Tibial artery (tissue), 4 donors: ENCODE results near the gene SMYD4.
A peak's percentile ranks its signal among the peaks of the same experiment; 100 is the strongest.

Source experiments
- DNase-seq, 2 donors: peaks; one replicate each; pipeline ENCODE4 v3.0.0-alpha.2; 2019
- H3K27ac ChIP-seq, 2 donors: fragments of 200-600 bp; sonication (generic) in 1 of 2; 1 replicate in 1 of 2; 2 replicates in 1 of 2; pipeline ENCODE4 v1.5.1; 2018 to 2019; ENCODE audit warnings: mild to moderate bottlenecking in 1 of 2
- H3K27me3 ChIP-seq, 2 donors: fragments of 200-600 bp; sonication (generic) in 1 of 2; one replicate each; pipeline versions ENCODE4 v1.5.1 to v1.6.0; 2016 to 2019
- H3K36me3 ChIP-seq, 3 donors: fragments of 200-600 bp; sonication (generic) in 2 of 3; one replicate each; pipeline ENCODE4 v1.5.1; 2016 to 2019; ENCODE audit warnings: mild to moderate bottlenecking in 2 of 3
- H3K4me1 ChIP-seq, 4 donors: fragments of 200-600 bp; sonication (generic) in 2 of 4; 1 replicate in 3 of 4; 2 replicates in 1 of 4; pipeline ENCODE4 v1.5.1; 2016 to 2019
- H3K4me3 ChIP-seq, 2 donors: fragments of 200-600 bp; sonication (generic) in 1 of 2; 1 replicate in 1 of 2; 2 replicates in 1 of 2; pipeline ENCODE4 v1.5.1; 2018 to 2019; ENCODE audit warnings: mild to moderate bottlenecking in 2 of 2
- H3K9me3 ChIP-seq, 3 donors: fragments of 200-600 bp; sonication (generic) in 1 of 3; one replicate each; pipeline ENCODE4 v1.5.1; 2016 to 2019
- CTCF ChIP-seq, 2 experiments: fragments of 200-600 bp in 1 of 2; fragments of 450-650 bp in 1 of 2; IDR thresholded peaks; one replicate each; pipeline ENCODE4 v1.5.1; 2017 to 2019; ENCODE audit warnings: antibody characterized with exemption in 2 of 2, mild to moderate bottlenecking in 1 of 2, moderate library complexity in 1 of 2
- intact Hi-C: fragments of 100-400 bp; cut with DNase I; formaldehyde crosslinking; loops from one replicate; pipeline ENCODE4 v1.15.0; 2023; ENCODE audit warnings: low total_unique reads

SMYD4 gene

GRCh38 chr17:1736348-1737281, 93.1 kb downstream of the SMYD4 start:
- Histone ChIP-seq H3K36me3 (peaks cover 19 to 67% (median 50%) of the 10 kb centered on the region in 3 donors), H3K4me1 (peaks cover 0 to 8% (median 4%) of the 10 kb centered on the region in 4 donors), H3K9me3 (no peaks in the 10 kb centered on the region), H3K4me3 (no peak overlapping the region), H3K27ac (no peak overlapping the region), H3K27me3 (no peaks in the 10 kb centered on the region)
- peak in 1 of 2 donors; percentile 66 for DNase-seq
- no peak for TF ChIP-seq CTCF (IDR thresholded peaks at IDR 0.05)
- intact Hi-C loops: no loop called here

DNA sequence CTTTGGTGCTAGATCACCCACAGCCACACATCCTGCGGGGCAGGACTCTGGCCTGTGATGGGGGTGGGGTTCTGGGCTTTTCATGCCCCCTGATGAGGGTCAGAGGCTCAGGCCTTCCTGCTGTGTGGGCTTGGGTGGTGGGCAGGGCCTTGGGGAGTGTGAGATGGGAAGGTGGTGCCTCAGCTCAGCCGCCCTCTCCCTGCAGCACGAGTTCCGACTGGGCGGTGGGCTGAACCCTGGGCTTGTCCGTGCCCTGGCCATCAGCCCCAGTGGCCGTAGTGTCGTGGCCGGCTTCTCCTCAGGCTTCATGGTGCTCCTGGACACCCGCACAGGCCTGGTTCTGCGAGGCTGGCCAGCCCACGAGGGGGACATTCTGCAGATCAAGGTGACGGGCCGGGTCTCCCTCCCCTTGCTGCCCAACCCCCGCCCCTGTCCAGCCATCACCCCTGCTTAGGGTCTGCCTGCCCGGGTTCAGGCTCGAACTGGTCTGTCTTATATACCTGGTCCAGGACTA, 93.8 kb downstream of the SMYD4 start:
- H3K4me3 ChIP-seq: no peak overlapping the region
- TF ChIP-seq CTCF (IDR thresholded peaks at IDR 0.05): no peak
- no peak overlapping the region for H3K27ac ChIP-seq
- H3K9me3 ChIP-seq: no peaks in the 10 kb centered on the region
- H3K4me1 ChIP-seq: peaks cover 0 to 10% (median 4%) of the 10 kb centered on the region in 4 donors
- H3K36me3 ChIP-seq: peaks cover 24 to 74% (median 54%) of the 10 kb centered on the region in 3 donors
- intact Hi-C loops: no loop called here
- no peaks in the 10 kb centered on the region for H3K27me3 ChIP-seq
- no peak for DNase-seq

DNA sequence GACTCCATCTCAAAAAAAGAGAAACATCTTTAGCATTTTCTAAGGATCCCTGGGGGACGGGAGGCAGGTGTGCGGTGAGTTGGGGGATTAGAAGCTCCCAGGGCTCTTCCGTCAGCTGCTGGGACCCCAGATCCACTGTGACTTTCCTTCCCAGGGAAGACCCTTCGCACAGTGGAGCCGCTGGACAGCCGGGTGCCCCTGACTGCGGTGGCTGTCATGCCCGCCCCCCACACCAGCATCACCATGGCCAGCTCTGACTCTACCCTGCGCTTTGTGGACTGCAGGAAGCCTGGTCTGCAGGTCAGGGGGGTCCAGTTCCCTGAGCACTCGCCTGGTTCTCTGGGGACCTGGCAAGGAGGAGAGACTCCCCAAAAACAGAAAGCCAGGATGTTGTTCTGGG, 94.3 kb downstream of the SMYD4 start:
- Histone ChIP-seq H3K4me1 (peaks cover 0 to 15% (median 6%) of the 10 kb centered on the region in 4 donors), H3K27ac (no peak overlapping the region), H3K27me3 (no peaks in the 10 kb centered on the region), H3K4me3 (no peak overlapping the region), H3K36me3 (peaks cover 26 to 79% (median 58%) of the 10 kb centered on the region in 3 donors), H3K9me3 (no peaks in the 10 kb centered on the region)
- DNase-seq: no peak
- intact Hi-C loops: no loop called here
- no peak for TF ChIP-seq CTCF (IDR thresholded peaks at IDR 0.05)

- Histone ChIP-seq H3K9me3 (no peaks in the 10 kb centered on the region), H3K4me1 (peaks cover 0 to 19% (median 9%) of the 10 kb centered on the region in 4 donors), H3K27ac (no peak overlapping the region), H3K36me3 (peaks cover 26 to 94% (median 66%) of the 10 kb centered on the region in 3 donors), H3K27me3 (no peaks in the 10 kb centered on the region), H3K4me3 (no peak overlapping the region)
- intact Hi-C loops: no loop called here
- TF ChIP-seq CTCF (IDR thresholded peaks at IDR 0.05): no peak
- no peak for DNase-seq
Measured at GRCh38 chr17:1733759-1734158, 95.9 kb downstream of the SMYD4 start.

GRCh38 chr17:1732833-1733321, 96.8 kb downstream of the SMYD4 start:
- H3K9me3 ChIP-seq: no peaks in the 10 kb centered on the region
- H3K4me1 ChIP-seq: peaks cover 0 to 23% (median 9%) of the 10 kb centered on the region in 4 donors
- no peak for TF ChIP-seq CTCF (IDR thresholded peaks at IDR 0.05)
- no peak overlapping the region for H3K27ac ChIP-seq
- no peak overlapping the region for H3K4me3 ChIP-seq
- intact Hi-C loops: no loop called here
- H3K36me3 ChIP-seq: peaks cover 28 to 95% (median 73%) of the 10 kb centered on the region in 3 donors
- no peaks in the 10 kb centered on the region for H3K27me3 ChIP-seq
- no peak for DNase-seq
